PC-9 (cell line): ENCODE results near the gene GPS2.

Experiments
- EZH2 ChIP-seq: fragments of 200-600 bp; sonication (generic); IDR thresholded peaks from 2 replicates; pipeline ENCODE4 v1.8.0; 2017; ENCODE audit warnings: antibody characterized with exemption, low read depth
- TF ChIP-seq, protein P1 (sequence below): fragments of 200-600 bp; sonication (generic); conservative IDR thresholded peaks from 2 replicates; pipeline ENCODE4 v1.6.1; 2017; ENCODE audit warnings: mixed run types, antibody characterized with exemption, mild to moderate bottlenecking, moderate library complexity

DNA sequence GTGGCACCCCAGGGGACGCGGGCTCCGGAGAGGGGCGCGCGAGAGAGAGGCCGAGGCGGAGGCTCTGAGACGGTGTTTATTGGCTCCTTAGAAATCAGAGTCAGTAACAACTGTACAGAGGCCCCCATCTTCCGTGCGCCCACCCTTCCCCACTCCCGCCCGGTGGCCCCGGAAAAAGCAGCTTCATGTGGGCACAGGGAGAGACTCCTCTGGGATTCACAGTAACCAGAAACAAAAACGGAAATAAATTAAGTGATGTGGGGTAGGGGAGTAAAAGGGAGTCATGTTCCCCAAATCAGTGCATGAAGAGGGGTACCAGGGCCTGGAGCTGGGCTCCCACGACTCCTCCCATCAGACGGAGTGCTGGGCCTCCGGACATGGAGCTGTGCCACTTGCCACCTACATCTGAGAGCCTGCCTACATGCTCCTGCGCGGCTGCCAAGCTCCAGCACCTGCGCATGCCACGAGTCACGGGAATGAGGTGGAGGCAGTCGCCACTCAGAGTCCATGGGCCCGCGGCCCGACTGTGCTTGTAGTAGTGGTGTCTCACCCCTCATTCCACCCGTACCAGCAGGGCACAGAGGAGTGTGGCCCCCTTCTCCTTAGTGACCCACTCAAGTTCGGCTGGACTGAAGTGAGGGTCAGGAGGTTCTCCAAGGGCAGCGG, 543 bp upstream of the GPS2 start:
- TF ChIP-seq, protein P1, sequence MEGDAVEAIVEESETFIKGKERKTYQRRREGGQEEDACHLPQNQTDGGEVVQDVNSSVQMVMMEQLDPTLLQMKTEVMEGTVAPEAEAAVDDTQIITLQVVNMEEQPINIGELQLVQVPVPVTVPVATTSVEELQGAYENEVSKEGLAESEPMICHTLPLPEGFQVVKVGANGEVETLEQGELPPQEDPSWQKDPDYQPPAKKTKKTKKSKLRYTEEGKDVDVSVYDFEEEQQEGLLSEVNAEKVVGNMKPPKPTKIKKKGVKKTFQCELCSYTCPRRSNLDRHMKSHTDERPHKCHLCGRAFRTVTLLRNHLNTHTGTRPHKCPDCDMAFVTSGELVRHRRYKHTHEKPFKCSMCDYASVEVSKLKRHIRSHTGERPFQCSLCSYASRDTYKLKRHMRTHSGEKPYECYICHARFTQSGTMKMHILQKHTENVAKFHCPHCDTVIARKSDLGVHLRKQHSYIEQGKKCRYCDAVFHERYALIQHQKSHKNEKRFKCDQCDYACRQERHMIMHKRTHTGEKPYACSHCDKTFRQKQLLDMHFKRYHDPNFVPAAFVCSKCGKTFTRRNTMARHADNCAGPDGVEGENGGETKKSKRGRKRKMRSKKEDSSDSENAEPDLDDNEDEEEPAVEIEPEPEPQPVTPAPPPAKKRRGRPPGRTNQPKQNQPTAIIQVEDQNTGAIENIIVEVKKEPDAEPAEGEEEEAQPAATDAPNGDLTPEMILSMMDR = no peak
- no peak for TF ChIP-seq EZH2
